ENCODE results near the gene LAMA4.

The LAMA4 gene

DNA sequence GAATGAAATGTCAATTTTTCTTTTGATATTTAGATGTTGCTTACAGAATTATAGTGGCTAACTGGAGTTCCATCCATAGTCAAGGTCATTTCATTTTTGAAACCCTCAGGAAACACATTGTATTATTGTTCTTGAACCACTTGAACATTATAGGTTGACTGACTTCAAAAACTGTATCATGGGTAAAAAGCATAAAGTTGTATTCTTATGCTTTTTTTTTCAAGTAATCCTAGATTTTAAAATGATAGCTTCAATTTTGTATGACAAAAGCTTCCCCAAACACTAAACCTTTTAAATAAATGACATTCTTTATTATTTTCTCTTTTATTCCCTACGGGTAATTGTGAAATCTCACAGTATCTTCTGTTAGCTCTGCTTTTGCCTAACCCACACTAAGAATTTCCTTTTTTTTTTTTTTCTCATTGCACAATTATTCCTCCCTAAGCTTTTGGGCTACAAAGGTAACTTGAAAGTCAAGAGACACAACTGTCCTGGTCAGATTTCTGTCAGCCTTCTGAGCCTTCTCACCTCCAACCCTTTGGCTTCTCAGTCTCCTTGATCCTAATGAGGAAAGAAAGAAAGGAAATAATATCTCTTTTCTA is 36.9 kb upstream of the LAMA4 start:
- H3K79me1 ChIP-seq (ENCODE audit: low read length) = no peaks in the 10 kb centered on the region
- no peak overlapping the region for H2AK5ac ChIP-seq (ENCODE audit: low read length)
- H4K12ac ChIP-seq (ENCODE audit: low read depth, low read length) = no peak overlapping the region
- H3K4me1 ChIP-seq (ENCODE audit: control insufficient read depth in 1 of 2, insufficient read depth in 2 of 2, low read length in 2 of 2) = no peaks in the 10 kb centered on the region
- no peak overlapping the region for H3K27ac ChIP-seq (ENCODE audit: low read depth, low read length)
- peak in 1 of 2 donors; percentile 68 for DNase-seq
- no peak overlapping the region for H3K4me3 ChIP-seq (ENCODE audit: low read depth, low read length)
- H4K91ac ChIP-seq (ENCODE audit: low read depth, low read length) = no peak overlapping the region
- no peaks in the 10 kb centered on the region for H3K27me3 ChIP-seq (ENCODE audit: insufficient read depth, low read length)
- H3K79me2 ChIP-seq (ENCODE audit: control insufficient read depth, insufficient read depth, low read length, poor library complexity) = no peaks in the 10 kb centered on the region
- no peak overlapping the region for H2BK5ac ChIP-seq (ENCODE audit: low read depth, low read length, poor library complexity)
- H3K9ac ChIP-seq (ENCODE audit: low read length) = no peak overlapping the region
- no peaks in the 10 kb centered on the region for H3K36me3 ChIP-seq (ENCODE audit: control insufficient read depth in 1 of 2, insufficient read depth in 2 of 2, low read length in 2 of 2)
- no peak overlapping the region for H2AFZ ChIP-seq (ENCODE audit: insufficient read depth, low read length, poor library complexity)
- no peaks in the 10 kb centered on the region for H3K9me3 ChIP-seq (ENCODE audit: insufficient read depth, low read depth, low read length)
- H4K8ac ChIP-seq (ENCODE audit: low read depth, low read length) = no peak overlapping the region
- no peak overlapping the region for H3K14ac ChIP-seq (ENCODE audit: low read length)
- no peak overlapping the region for H3K18ac ChIP-seq (ENCODE audit: low read length)
- no peak overlapping the region for H2BK12ac ChIP-seq (ENCODE audit: low read length)
- H3K23ac ChIP-seq (ENCODE audit: low read length) = no peak overlapping the region
- no peak overlapping the region for H3K4me2 ChIP-seq (ENCODE audit: low read length)
- no CpG with 5 or more reads among the region's 1 CpG for WGBS (ENCODE audit: extremely low coverage, insufficient coverage, insufficient read length)
- no peak overlapping the region for H2BK120ac ChIP-seq (ENCODE audit: insufficient read depth, low read length, poor library complexity)
- H3K4ac ChIP-seq (ENCODE audit: low read depth, low read length) = no peak overlapping the region

DNA sequence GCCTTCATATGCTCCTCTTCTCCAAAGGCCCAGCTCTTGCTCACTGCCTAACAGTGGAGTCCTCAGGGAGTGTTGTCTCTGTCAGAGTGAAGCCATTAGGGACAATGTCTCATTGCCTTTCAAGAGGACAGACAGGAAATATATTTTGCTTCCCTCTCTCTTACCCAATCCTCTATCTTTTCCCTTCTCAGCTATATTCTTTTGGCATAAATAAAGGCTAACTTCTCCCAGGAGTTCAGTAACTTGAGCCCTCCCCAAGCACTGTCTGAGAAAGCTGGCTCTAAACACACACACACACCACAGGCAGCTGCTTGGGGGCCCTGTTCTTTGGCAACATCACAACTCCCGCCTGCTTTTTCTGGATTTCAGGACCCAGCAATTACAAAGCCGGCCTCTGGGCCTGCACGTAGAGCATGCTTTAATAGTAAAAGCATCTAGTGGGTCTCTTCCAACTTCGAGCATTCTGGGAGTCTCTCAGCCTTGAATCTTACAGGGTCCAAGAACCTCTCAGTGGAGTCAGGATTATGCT is 34.7 kb upstream of the LAMA4 start:
- Histone ChIP-seq H2AK5ac (ENCODE audit: low read length) (no peak overlapping the region), H3K36me3 (ENCODE audit: control insufficient read depth in 1 of 2, insufficient read depth in 2 of 2, low read length in 2 of 2) (no peaks in the 10 kb centered on the region), H4K12ac (ENCODE audit: low read depth, low read length) (no peak overlapping the region), H3K4me3 (ENCODE audit: low read depth, low read length) (no peak overlapping the region), H3K9me3 (ENCODE audit: insufficient read depth, low read depth, low read length) (no peaks in the 10 kb centered on the region), H4K91ac (ENCODE audit: low read depth, low read length) (no peak overlapping the region), H3K18ac (ENCODE audit: low read length) (no peak overlapping the region), H3K27ac (ENCODE audit: low read depth, low read length) (no peak overlapping the region), H2AFZ (ENCODE audit: insufficient read depth, low read length, poor library complexity) (no peak overlapping the region), H3K23ac (ENCODE audit: low read length) (no peak overlapping the region), H3K79me2 (ENCODE audit: control insufficient read depth, insufficient read depth, low read length, poor library complexity) (no peaks in the 10 kb centered on the region), H2BK120ac (ENCODE audit: insufficient read depth, low read length, poor library complexity) (no peak overlapping the region), H3K4ac (ENCODE audit: low read depth, low read length) (no peak overlapping the region), H3K27me3 (ENCODE audit: insufficient read depth, low read length) (no peaks in the 10 kb centered on the region), H3K4me1 (ENCODE audit: control insufficient read depth in 1 of 2, insufficient read depth in 2 of 2, low read length in 2 of 2) (no peaks in the 10 kb centered on the region), H2BK5ac (ENCODE audit: low read depth, low read length, poor library complexity) (no peak overlapping the region), H3K14ac (ENCODE audit: low read length) (no peak overlapping the region), H3K4me2 (ENCODE audit: low read length) (no peak overlapping the region), H4K8ac (ENCODE audit: low read depth, low read length) (no peak overlapping the region), H2BK12ac (ENCODE audit: low read length) (no peak overlapping the region), H3K9ac (ENCODE audit: low read length) (no peak overlapping the region), H3K79me1 (ENCODE audit: low read length) (no peaks in the 10 kb centered on the region)
- no peak for DNase-seq
- WGBS (ENCODE audit: extremely low coverage, insufficient coverage, insufficient read length) = no CpG with 5 or more reads among the region's 4 CpGs

DNA sequence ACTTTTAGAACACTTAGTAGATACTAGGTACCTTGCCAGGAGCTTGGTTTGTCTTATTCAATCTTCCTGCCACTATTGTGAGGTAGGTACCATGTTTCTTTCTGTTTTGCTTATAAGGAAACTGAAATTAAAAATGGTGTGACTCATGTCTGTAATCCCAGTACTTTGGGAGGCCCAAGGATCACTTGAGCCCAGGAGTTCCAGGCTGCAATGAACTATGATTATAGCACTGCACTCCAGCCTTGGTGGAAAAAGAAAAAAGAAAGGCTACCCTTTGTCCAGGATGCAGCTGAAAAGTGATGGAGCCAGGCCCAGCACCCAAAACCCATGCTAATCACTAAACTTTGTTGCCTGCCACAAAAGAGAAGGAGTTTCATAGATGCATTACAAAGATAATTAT is 34.1 kb upstream of the LAMA4 start:
- no peaks in the 10 kb centered on the region for H3K79me1 ChIP-seq (ENCODE audit: low read length)
- H3K9ac ChIP-seq (ENCODE audit: low read length) = no peak overlapping the region
- no peak overlapping the region for H4K12ac ChIP-seq (ENCODE audit: low read depth, low read length)
- no peak overlapping the region for H3K4me3 ChIP-seq (ENCODE audit: low read depth, low read length)
- H2AFZ ChIP-seq (ENCODE audit: insufficient read depth, low read length, poor library complexity) = no peak overlapping the region
- H3K27ac ChIP-seq (ENCODE audit: low read depth, low read length) = no peak overlapping the region
- H2BK5ac ChIP-seq (ENCODE audit: low read depth, low read length, poor library complexity) = no peak overlapping the region
- H3K79me2 ChIP-seq (ENCODE audit: control insufficient read depth, insufficient read depth, low read length, poor library complexity) = no peaks in the 10 kb centered on the region
- H2AK5ac ChIP-seq (ENCODE audit: low read length) = no peak overlapping the region
- no peak overlapping the region for H3K14ac ChIP-seq (ENCODE audit: low read length)
- H3K4me1 ChIP-seq (ENCODE audit: control insufficient read depth in 1 of 2, insufficient read depth in 2 of 2, low read length in 2 of 2) = no peaks in the 10 kb centered on the region
- no peaks in the 10 kb centered on the region for H3K27me3 ChIP-seq (ENCODE audit: insufficient read depth, low read length)
- DNase-seq = no peak
- H4K91ac ChIP-seq (ENCODE audit: low read depth, low read length) = no peak overlapping the region
- no peak overlapping the region for H3K4me2 ChIP-seq (ENCODE audit: low read length)
- no peak overlapping the region for H4K8ac ChIP-seq (ENCODE audit: low read depth, low read length)
- no peaks in the 10 kb centered on the region for H3K9me3 ChIP-seq (ENCODE audit: insufficient read depth, low read depth, low read length)
- no peak overlapping the region for H3K23ac ChIP-seq (ENCODE audit: low read length)
- no peak overlapping the region for H3K18ac ChIP-seq (ENCODE audit: low read length)
- H2BK120ac ChIP-seq (ENCODE audit: insufficient read depth, low read length, poor library complexity) = no peak overlapping the region
- no peak overlapping the region for H2BK12ac ChIP-seq (ENCODE audit: low read length)
- H3K36me3 ChIP-seq (ENCODE audit: control insufficient read depth in 1 of 2, insufficient read depth in 2 of 2, low read length in 2 of 2) = no peaks in the 10 kb centered on the region
- no peak overlapping the region for H3K4ac ChIP-seq (ENCODE audit: low read depth, low read length)

DNA sequence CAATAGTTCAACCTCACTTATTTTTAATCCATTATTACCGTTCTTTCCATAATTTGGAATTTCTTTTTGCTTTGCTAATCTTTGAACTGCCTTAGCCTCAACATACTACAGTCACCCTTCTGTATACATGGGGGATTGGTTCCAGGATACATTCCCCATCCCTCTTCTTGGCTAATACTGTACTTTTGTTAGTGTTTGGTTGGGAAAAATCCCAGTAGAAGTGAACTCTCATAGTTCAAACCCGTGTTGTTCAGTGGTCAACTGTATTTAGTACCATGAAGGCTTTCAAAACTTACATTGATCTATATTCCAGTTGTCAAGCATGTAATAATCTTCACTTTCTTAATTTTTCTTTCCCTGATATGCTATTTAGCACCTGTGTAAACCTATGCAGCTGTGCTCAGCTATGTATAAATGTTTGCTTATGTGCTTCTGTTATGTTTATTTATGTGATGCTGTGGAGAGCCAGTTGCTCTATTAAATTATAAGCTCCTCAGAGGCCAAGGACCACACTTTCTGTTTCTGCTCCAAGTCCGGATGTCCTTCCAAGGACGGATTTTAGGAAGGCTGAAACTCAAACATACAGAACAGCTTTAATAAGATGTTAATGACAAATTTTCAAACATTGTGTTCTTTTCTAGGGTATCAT is 33.3 kb upstream of the LAMA4 start:
- DNase-seq = no peak
- Histone ChIP-seq H2BK12ac (ENCODE audit: low read length) (no peak overlapping the region), H3K9ac (ENCODE audit: low read length) (no peak overlapping the region), H2BK120ac (ENCODE audit: insufficient read depth, low read length, poor library complexity) (no peak overlapping the region), H3K18ac (ENCODE audit: low read length) (no peak overlapping the region), H3K27me3 (ENCODE audit: insufficient read depth, low read length) (no peaks in the 10 kb centered on the region), H3K4me3 (ENCODE audit: low read depth, low read length) (no peak overlapping the region), H3K4ac (ENCODE audit: low read depth, low read length) (no peak overlapping the region), H3K23ac (ENCODE audit: low read length) (no peak overlapping the region), H2BK5ac (ENCODE audit: low read depth, low read length, poor library complexity) (no peak overlapping the region), H3K79me1 (ENCODE audit: low read length) (no peaks in the 10 kb centered on the region), H2AFZ (ENCODE audit: insufficient read depth, low read length, poor library complexity) (no peak overlapping the region), H4K12ac (ENCODE audit: low read depth, low read length) (no peak overlapping the region), H3K27ac (ENCODE audit: low read depth, low read length) (no peak overlapping the region), H3K79me2 (ENCODE audit: control insufficient read depth, insufficient read depth, low read length, poor library complexity) (no peaks in the 10 kb centered on the region), H3K14ac (ENCODE audit: low read length) (no peak overlapping the region), H4K8ac (ENCODE audit: low read depth, low read length) (no peak overlapping the region), H2AK5ac (ENCODE audit: low read length) (no peak overlapping the region), H3K9me3 (ENCODE audit: insufficient read depth, low read depth, low read length) (no peaks in the 10 kb centered on the region), H4K91ac (ENCODE audit: low read depth, low read length) (no peak overlapping the region), H3K4me2 (ENCODE audit: low read length) (no peak overlapping the region), H3K36me3 (ENCODE audit: control insufficient read depth in 1 of 2, insufficient read depth in 2 of 2, low read length in 2 of 2) (no peaks in the 10 kb centered on the region), H3K4me1 (ENCODE audit: control insufficient read depth in 1 of 2, insufficient read depth in 2 of 2, low read length in 2 of 2) (no peaks in the 10 kb centered on the region)
- no CpG with 5 or more reads among the region's 4 CpGs for WGBS (ENCODE audit: extremely low coverage, insufficient coverage, insufficient read length)
